AML-193 (cell line): ENCODE measurements around the gene TTC9C.
"Not testable (repeated sequence)": the region's sequence is repeated elsewhere in the genome, so short reads cannot be mapped to it uniquely, and the experiment has no call there.

ENCODE experiments used
- DNase-seq, 2 experiments: peaks; one replicate each; lab custom pipeline; 2025; lab: John Stamatoyannopoulos, UW

The TTC9C gene, protein sequence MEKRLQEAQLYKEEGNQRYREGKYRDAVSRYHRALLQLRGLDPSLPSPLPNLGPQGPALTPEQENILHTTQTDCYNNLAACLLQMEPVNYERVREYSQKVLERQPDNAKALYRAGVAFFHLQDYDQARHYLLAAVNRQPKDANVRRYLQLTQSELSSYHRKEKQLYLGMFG

DNA sequence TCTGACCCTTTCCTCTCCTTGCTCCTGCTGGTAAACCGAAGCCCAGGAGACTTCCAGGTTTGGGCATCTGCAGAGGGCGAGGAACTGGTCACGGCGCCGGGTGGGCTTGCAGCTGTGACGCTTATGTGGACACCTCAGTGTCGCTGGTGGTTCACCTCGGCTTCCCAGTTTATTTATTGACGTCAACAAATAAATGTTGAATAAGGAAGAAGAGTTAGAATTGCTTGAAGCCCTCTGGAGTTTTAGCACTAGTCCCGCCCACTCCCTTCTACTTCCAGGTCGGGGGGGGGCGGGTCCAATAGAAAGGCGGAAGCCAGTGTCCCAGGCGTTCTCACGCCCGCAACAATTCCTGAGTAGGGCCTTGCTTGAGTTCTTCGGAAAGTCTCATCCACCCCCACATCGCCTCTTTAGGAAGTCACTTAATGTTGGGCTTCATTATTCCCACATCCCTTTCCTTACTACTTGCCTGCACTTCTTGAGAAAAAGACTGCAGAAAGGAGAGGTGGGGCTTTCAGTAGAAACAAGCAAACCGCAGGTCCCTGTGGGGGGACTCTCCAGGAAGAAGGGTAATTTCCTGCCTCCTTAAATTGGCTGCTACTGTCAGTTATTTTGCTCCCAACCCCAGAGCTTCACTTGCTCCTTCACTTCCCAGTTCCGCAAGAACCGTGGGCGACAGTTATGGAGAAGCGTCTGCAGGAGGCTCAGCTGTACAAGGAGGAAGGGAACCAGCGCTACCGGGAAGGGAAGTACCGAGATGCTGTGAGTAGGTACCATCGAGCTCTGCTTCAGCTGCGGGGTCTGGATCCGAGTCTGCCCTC is at the start of gene TTC9C:
TTC9C (plus strand) TSS at position 316 of the 818 bp plus-strand sequence; CDS start at position 679, 363 bp downstream.
- DNase-seq = peak; percentile 74 to 78

DNA sequence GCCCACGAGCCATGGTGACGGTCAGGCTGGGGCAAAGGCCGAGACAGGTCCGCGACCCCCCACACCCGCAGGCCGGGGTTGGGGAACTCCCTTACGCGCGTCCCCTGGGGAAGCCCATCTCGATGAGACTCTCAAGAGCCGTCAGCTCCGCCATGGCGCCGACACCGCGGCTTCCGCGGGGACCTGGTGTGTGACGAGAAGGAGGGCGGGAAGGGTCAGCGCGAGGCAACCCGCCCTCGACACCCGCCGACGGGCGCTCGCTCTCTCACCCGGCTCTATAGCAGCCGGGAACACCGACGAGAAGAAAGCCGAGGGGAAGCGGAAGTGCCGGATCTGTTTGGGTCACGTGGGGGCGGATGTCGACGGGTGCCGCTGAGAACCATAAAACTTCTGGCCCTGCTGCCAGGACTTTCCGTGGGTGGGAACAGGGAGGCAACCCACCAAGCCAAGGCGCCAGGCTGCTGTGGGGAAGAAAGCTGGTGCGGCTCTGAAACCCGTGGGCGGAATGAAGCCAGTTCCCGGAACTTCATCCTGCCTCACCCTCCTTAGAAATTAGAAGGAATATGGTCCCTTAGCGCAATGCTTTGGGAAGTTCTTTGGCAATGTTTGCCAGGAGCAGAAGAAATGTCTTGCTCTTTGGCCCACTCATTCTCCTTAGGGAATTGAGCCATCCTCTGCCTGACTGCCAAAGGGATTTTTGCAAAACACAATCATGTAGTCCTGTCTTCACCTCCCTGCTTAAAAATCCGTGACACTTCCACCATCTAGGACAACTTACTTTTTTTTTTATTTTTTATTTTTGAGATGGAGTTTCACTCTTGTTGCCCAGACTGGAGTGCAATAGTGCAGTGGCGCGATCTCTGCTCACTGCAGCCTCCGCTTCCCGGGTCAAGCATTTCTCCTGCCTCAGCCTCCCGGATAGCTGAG is 49.3 kb upstream of the TTC9C start, which contains the start of gene UBXN1:
UBXN1 (minus strand) TSS at position 304 of the 927 bp plus-strand sequence; CDS start at position 154, 150 bp downstream.
- peak; percentile 78 to 81 for DNase-seq

DNA sequence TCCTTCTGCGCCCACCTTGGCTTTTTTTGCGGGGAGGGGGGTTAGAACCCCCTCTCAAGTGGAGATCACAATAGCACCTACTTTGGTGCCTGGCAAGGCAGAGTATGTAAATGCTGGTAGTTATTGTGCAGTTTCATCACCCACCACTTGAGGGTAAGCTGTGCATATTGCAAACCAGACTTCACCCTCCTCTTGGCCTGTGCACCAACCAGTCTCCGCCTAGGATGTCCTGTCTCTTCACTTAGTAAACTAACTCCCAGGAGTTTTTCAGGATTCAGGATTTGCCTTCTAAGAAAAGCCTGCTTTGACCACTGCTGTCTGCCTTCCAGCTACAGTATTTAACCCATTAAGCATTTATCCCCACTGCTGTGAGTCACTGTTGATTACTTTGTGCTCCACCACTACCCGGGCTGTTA is 47.5 kb upstream of the TTC9C start:
- peak; percentile 71 to 73 for DNase-seq

GRCh38 chr11:62682518-62682917 is 45.8 kb upstream of the TTC9C start:
- DNase-seq = no peak

GRCh38 chr11:62687508-62688396 is 40.5 kb upstream of the TTC9C start:
- no peak for DNase-seq

DNA sequence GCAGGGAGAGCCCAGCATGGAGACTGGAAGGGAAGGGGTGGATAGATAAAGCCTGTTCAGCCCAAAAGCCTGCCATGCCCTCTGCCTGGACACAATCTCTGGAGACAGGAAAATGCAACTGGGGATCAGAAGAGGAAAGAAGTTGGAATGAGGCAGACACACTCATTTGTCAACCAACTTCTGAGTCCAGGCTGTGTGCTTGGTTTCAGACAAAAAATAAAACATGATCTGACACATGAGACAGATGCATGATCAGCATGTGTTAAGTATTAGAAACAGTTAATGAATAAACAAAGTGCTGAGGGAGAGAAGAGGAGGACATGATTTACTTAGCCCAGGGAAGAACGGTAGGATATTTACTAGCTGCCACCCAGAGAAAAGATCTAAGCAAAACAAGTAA is 39.8 kb upstream of the TTC9C start:
- no peak for DNase-seq

DNA sequence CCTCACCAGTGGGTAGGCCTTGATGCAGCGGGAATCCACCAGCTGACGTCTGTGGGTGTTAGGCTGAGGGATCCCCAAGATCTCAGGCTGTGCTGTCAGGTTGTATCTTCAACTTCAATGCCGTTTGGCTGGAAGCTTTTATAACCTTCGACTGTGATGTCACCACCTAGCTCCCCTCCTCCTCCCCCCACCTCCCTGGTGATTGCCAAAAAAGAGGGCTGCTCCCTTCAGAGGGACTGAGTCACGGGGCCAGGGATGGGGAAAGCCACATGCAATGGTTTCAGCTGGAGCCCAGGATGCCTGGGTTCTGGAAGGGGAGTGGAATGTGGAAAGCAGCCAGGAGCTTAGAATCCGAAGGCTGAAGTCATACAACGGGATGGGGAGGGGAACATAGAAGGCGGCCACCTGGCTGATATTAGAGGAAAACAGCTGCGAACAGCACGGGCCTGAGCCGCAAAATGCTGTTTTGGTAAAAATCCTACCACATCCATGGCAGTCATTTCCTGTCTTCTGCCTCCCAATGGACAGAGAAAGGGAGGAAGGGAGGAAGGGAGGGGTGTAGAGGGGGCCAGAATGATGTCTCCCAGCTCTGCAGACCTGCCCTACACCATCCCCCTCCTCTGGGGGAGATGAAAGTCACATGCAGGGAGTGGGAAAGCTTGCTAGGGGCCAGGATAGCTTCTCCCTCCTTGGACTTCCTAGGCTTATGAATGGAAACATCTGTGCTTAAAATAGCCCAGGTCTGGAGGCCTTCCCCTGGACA is 38.7 kb upstream of the TTC9C start, which contains the start of gene LRRN4CL:
LRRN4CL (minus strand) TSS at position 110 of the 763 bp plus-strand sequence. CDS start 1,022 bp downstream, outside the sequence.
- no peak for DNase-seq

- not testable (repeated sequence) for DNase-seq
Measured at GRCh38 chr11:62693624-62694023, 34.7 kb upstream of the TTC9C start.

- peak; percentile 64 to 65 for DNase-seq
Measured at GRCh38 chr11:62694455-62695167, 33.7 kb upstream of the TTC9C start.

DNA sequence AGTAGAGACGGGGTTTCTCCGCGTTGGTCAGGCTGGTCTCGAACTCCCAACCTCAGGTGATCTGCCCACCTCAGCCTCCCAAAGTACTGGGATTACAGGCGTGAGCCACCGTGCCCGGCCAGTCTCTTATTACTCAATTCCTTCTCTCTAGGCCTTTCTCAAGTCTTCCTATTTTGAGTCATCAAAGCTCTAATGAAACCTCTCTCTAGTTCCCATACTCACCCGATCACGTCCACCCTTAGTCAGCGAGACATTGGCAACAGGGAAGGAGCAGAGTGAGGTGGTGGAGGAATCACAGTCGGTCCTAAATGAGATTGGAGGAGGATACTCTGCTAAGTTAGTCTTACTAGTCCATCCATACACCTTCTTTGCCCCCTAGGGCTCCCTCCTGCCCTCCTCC is 26.0 kb upstream of the TTC9C start:
- no peak for DNase-seq

DNA sequence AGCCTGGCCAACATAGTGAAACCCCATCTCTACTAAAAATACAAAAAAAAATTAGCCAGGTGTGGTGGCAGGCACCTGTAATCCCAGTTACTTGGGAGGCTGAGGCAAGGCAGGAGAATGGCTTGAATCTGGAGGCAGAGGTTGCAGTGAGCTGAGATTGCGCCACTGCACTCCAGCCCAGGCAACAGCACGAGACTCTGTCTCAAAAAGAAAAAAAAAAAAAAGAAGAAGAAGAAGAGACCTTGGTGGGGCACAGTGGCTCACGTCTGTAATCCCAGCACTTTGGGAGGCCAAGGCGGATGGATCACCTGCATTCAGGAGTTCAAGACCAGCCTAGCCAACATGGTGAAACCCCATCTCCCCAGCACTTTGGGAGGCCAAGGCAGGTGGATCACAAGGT is 24.4 kb upstream of the TTC9C start:
- not testable (repeated sequence) for DNase-seq

DNA sequence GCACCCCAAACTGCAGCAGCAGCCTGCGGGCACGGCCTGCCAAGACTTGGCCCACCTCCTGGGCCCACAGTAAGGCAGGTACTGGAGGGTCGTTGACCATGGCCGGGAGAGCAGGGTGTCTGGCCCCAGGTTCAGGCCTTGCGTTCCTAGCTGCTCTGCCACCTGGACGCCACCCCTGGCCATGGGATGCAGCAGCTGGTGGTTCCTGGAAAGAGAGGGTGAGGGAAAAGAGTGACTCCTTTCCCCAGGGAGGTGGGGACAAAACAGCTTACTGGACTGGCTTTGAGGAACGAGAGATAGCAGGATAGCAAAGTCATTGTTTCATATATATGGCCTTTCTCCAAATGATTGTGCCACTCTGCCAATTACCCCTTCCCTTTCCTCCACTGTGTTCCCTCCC is 22.9 kb upstream of the TTC9C start:
- peak in 1 of 2 experiments; percentile 23 for DNase-seq

DNA sequence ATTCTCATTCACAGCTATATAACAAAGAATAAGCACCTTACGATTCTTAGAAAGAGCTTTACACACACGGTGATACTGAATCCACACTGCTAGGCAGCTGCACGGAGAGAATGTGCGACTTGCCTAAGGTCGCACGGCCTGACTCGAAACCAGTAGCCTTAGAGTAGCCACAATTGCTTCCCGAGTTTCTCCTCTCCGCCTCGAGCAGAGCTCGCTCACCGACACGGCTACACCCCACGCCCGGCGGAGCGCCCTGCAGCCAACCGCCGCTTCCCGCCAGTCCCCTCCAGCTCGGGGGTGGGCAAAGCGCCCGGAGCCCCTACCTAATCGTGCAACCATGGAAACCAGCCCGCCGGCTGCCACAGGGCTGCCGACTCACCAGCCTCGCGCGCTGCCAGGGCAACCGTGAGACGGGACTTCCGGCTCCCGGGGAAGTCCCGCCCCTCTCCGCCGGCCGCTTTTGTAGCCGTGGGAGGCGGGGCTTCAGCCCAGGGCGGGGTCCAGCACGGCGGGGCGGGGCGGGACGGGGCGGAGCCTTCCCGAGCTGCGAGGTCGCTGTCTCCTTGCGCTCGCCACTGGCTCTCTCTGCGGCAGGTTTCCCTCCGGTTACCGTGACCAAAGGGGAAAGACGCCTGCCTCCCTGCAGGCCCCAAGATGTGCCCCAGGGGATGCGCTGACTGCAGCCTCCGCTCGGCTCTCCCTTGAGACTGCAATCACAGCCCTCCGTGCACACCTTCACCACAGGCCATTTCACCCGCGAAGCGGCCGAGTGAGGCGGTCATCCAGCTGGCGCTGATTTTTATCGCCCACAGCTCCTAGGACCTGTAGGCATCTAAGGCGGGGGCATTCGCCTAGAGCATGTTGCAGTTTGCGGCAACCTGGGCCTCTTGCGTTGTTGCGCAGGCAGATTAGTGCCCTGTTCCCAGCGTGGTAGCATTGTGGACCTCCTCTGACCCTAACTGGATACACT is 22.1 kb upstream of the TTC9C start:
- peak; percentile 77 to 82 for DNase-seq

- no peak for DNase-seq
Measured at GRCh38 chr11:62706850-62707247, 21.4 kb upstream of the TTC9C start.

GRCh38 chr11:62707277-62707861 is 20.9 kb upstream of the TTC9C start, which contains the start of the genes BSCL2 and GNG3:
TSS of gene BSCL2 (minus strand) at chr11:62707424. CDS start at chr11:62707195, 229 bp downstream.
TSS of gene GNG3 (plus strand) at chr11:62707676. CDS start at chr11:62708296, 620 bp downstream.
- no peak for DNase-seq

DNA sequence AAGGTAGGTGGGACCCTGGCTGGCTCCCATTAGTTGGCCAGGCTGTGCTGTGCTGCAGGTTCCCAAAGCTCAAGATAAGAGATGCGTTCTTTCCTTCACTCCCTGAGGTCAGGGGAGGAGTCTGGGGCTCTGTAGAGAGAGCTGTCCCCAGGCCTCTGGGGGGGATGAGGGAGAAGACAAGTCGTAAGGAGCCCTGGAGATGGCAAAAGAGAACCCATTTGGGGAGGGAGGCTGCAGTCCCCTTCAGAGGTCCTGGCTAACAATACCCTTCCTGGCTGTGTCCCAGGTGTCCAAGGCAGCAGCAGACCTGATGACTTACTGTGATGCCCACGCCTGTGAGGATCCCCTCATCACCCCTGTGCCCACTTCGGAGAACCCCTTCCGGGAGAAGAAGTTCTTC is 19.9 kb upstream of the TTC9C start:
- DNase-seq = no peak

GRCh38 chr11:62708793-62709192 is 19.5 kb upstream of the TTC9C start:
- DNase-seq = no peak
